Smooth muscle cell (in vitro differentiated cells): Measurements from ENCODE around the gene SPPL2C. TPM values are rescaled to one million over a fixed set of nuclear protein-coding genes. Genes with fewer than 3 reads are reported as not detected.
"Not testable (repeated sequence)": the region's sequence is repeated elsewhere in the genome, so short reads cannot be mapped to it uniquely, and the experiment has no call there.

ENCODE experiments used
- DNase-seq: peaks from one replicate; lab custom pipeline; 2025; ENCODE audit not compliant: unreplicated experiment; lab: John Stamatoyannopoulos, UW
- H2AFZ ChIP-seq: fragments of 200-600 bp; sonication (generic); 2 replicates; pipeline ENCODE4 v1.6.0; 2016; ENCODE audit warnings: antibody characterized with exemption, low read depth, mild to moderate bottlenecking
- H3F3A ChIP-seq: fragments of 200-600 bp; sonication (generic); 2 replicates; pipeline ENCODE4 v1.6.0; 2017; ENCODE audit warnings: antibody characterized with exemption, low read depth
- H3K27ac ChIP-seq: fragments of 200-600 bp; sonication (generic); 2 replicates; pipeline ENCODE4 v1.5.1; 2016; ENCODE audit warnings: low read depth, mild to moderate bottlenecking
- H3K27me3 ChIP-seq: fragments of 200-600 bp; sonication (generic); 2 replicates; pipeline ENCODE4 v1.6.1; 2016; ENCODE audit warnings: low read depth, mild to moderate bottlenecking
- H3K36me3 ChIP-seq: fragments of 200-600 bp; sonication (generic); 2 replicates; pipeline ENCODE4 v1.5.1; 2016; ENCODE audit warnings: low read depth
- H3K4me1 ChIP-seq: fragments of 200-600 bp; sonication (generic); 2 replicates; pipeline ENCODE4 v1.5.1; 2016; ENCODE audit warnings: low read depth
- H3K4me2 ChIP-seq: fragments of 200-600 bp; sonication (generic); 2 replicates; pipeline ENCODE4 v1.6.0; 2016; ENCODE audit warnings: mild to moderate bottlenecking
- H3K4me3 ChIP-seq: fragments of 200-600 bp; sonication (generic); 2 replicates; pipeline ENCODE4 v1.5.1; 2016; ENCODE audit warnings: mild to moderate bottlenecking
- H3K79me2 ChIP-seq: fragments of 200-600 bp; sonication (generic); 2 replicates; pipeline ENCODE4 v1.6.0; 2016; ENCODE audit warnings: low read depth, mild to moderate bottlenecking
- H3K9ac ChIP-seq: fragments of 200-600 bp; sonication (generic); 2 replicates; pipeline ENCODE4 v1.6.0; 2016; ENCODE audit warnings: low read depth
- H3K9me3 ChIP-seq: fragments of 200-600 bp; sonication (generic); replicated peaks from 2 replicates; pipeline ENCODE4 v1.5.1; 2016; ENCODE audit warnings: low read depth
- H4K20me1 ChIP-seq: fragments of 200-600 bp; sonication (generic); 2 replicates; pipeline ENCODE4 v1.6.0; 2016; ENCODE audit warnings: low read depth
- CTCF ChIP-seq: fragments of 200-600 bp; sonication (generic); IDR thresholded peaks from 2 replicates; pipeline ENCODE4 v1.5.1; 2017; ENCODE audit warnings: borderline replicate concordance, mild to moderate bottlenecking, antibody characterized with exemption; ENCODE audit not compliant: insufficient read depth, poor library complexity, severe bottlenecking
- whole genome bisulfite sequencing: methylation state at CpG from one replicate; pipeline ENCODE4 v1.1.7; 2016; ENCODE audit warnings: low lambda C conversion rate; 5-methylcytosine and 5-hydroxymethylcytosine counted together
- polyA plus RNA-seq: library from polyadenylated mRNA; unstranded; fragments of >200 nt; fragmentation: Nextera tagmentation; extraction: Ambion mirVana; gene quantifications from 2 replicates; pipeline ENCODE4 v1.2.1, GENCODE V29; 2016
- total RNA-seq: library from RNA; depleted of rRNA; stranded (reverse); fragments of >200 nt; gene quantifications from 2 replicates; pipeline ENCODE4 v1.2.3, GENCODE V29; 2014

SPPL2C gene
- total and polyA plus RNA-seq, 2 experiments from 2014 or later: not detected

GRCh38 chr17:45857977-45858708, 13.5 kb downstream of the SPPL2C start:
- H3K9ac ChIP-seq: no peak overlapping the region
- no peak overlapping the region for H2AFZ ChIP-seq
- H3K79me2 ChIP-seq: no peaks in the 10 kb centered on the region
- no peaks in the 10 kb centered on the region for H3F3A ChIP-seq
- H3K4me2 ChIP-seq: no peak overlapping the region
- DNase-seq: peak; percentile 6
- H3K4me1 ChIP-seq: no peaks in the 10 kb centered on the region
- no peaks in the 10 kb centered on the region for H3K36me3 ChIP-seq
- WGBS: 49% methylated on average over 10 of the region's 10 CpGs
- H4K20me1 ChIP-seq: no peaks in the 10 kb centered on the region
- H3K4me3 ChIP-seq: no peak overlapping the region
- no peak overlapping the region for H3K27ac ChIP-seq
- H3K27me3 ChIP-seq: peaks cover 3% of the 10 kb centered on the region
- no peaks in the 10 kb centered on the region for H3K9me3 ChIP-seq
- TF ChIP-seq CTCF: no peak

GRCh38 chr17:45861165-45861564, 16.5 kb downstream of the SPPL2C start:
- H3K9me3 ChIP-seq: no peaks in the 10 kb centered on the region
- H4K20me1 ChIP-seq: no peaks in the 10 kb centered on the region
- no peak overlapping the region for H3K4me2 ChIP-seq
- H3K27ac ChIP-seq: no peak overlapping the region
- H3F3A ChIP-seq: no peaks in the 10 kb centered on the region
- H3K4me3 ChIP-seq: no peak overlapping the region
- no peaks in the 10 kb centered on the region for H3K36me3 ChIP-seq
- no peaks in the 10 kb centered on the region for H3K4me1 ChIP-seq
- 84% methylated on average over 7 of the region's 7 CpGs for WGBS
- peaks cover 6% of the 10 kb centered on the region for H3K27me3 ChIP-seq
- H3K9ac ChIP-seq: no peak overlapping the region
- H2AFZ ChIP-seq: no peak overlapping the region
- DNase-seq: no peak
- no peaks in the 10 kb centered on the region for H3K79me2 ChIP-seq
- TF ChIP-seq CTCF: no peak

GRCh38 chr17:45862127-45862526, 17.4 kb downstream of the SPPL2C start:
- not testable (repeated sequence) for H3K27ac ChIP-seq, H3K36me3 ChIP-seq, H3K4me3 ChIP-seq

GRCh38 chr17:45863857-45864654, 19.4 kb downstream of the SPPL2C start:
- 68% methylated on average over 6 of the region's 6 CpGs for WGBS
- H3K9me3 ChIP-seq: no peaks in the 10 kb centered on the region
- H3K9ac ChIP-seq: no peak overlapping the region
- peaks cover 6% of the 10 kb centered on the region for H3K27me3 ChIP-seq
- H3K4me2 ChIP-seq: no peak overlapping the region
- H4K20me1 ChIP-seq: no peaks in the 10 kb centered on the region
- H3K36me3 ChIP-seq: no peaks in the 10 kb centered on the region
- no peaks in the 10 kb centered on the region for H3F3A ChIP-seq
- no peak for DNase-seq
- no peak for TF ChIP-seq CTCF
- H2AFZ ChIP-seq: no peak overlapping the region
- peaks cover 2% of the 10 kb centered on the region for H3K4me1 ChIP-seq
- no peak overlapping the region for H3K27ac ChIP-seq
- no peaks in the 10 kb centered on the region for H3K79me2 ChIP-seq
- no peak overlapping the region for H3K4me3 ChIP-seq

More at GRCh38 chr17:45862127-45862526, 17.4 kb downstream of the SPPL2C start:
- not testable (repeated sequence) for DNase-seq, H3F3A ChIP-seq, H4K20me1 ChIP-seq, H3K4me2 ChIP-seq, H3K9ac ChIP-seq, H3K4me1 ChIP-seq, H3K9me3 ChIP-seq, H3K27me3 ChIP-seq, H3K79me2 ChIP-seq, H2AFZ ChIP-seq
- 81% methylated on average over 9 of the region's 9 CpGs for WGBS
